ENCODE results near the gene EXOC8. TPM values are rescaled to one million over a fixed set of nuclear protein-coding genes. Genes with fewer than 3 reads are reported as not detected.

Gene EXOC8
- total and polyA plus RNA-seq, 9 of the 15 experiments (the other 6 are each of a cell fraction or from before 2014, with no cell fraction given), result 2.1 to 13.6 (median 7.2) TPM

GRCh38 chr1:231354330-231355020 lies 16.8 kb upstream of the EXOC8 start:
- 17% methylated on average over 5 of the region's 5 CpGs for WGBS (ENCODE audit: insufficient coverage, low coverage, missing lambda C conversion rate)
- POLR2A ChIA-PET, result interaction anchor here (0.9 to 1.3 kb wide), 5 partner anchors 12 to 246 kb away, joined by 3 to 4 read pairs (median 4); partner anchors contain the start of genes EXOC8 and SPRTN
- peak; percentile 37; the same call in 1 of the 2 replicates for TF ChIP-seq FOSL1 (tag; conservative IDR thresholded peaks at IDR 0.05)
- TF ChIP-seq CBFA2T3 (IDR thresholded peaks at IDR 0.05), result peak; percentile 10; the same call in 1 of the 2 replicates
- TF ChIP-seq C11orf30 (IDR thresholded peaks at IDR 0.05; ENCODE audit: low read depth), result peak; percentile 89
- TF ChIP-seq ZNF592 (IDR thresholded peaks at IDR 0.05), result no peak; the same call in 1 of the 2 replicates
- 0 out of 4 replicates have a peak, but pooled peaks of 1 of the 2 experiments have one; percentile 19 for TF ChIP-seq TRIM24 (IDR thresholded peaks at IDR 0.05)
- TF ChIP-seq NFE2 (IDR thresholded peaks at IDR 0.05; ENCODE audit: low read depth), result peak; percentile 94
- no peak for TF ChIP-seq PREB (CRISPR knock-in tag; IDR thresholded peaks at IDR 0.05)
- peak; percentile 93 for TF ChIP-seq NFE2L1 (tag; IDR thresholded peaks at IDR 0.05; ENCODE audit: borderline replicate concordance, low read depth)
- 0 out of 2 replicates have a peak, but pooled peaks have one; percentile 58 for TF ChIP-seq ARID1B (IDR thresholded peaks at IDR 0.05)
- 0 out of 2 replicates have a peak, but pooled peaks have one; percentile 4 for TF ChIP-seq TAL1 (IDR thresholded peaks at IDR 0.05)
- peak; percentile 88 for TF ChIP-seq MAFK (IDR thresholded peaks at IDR 0.05; ENCODE audit: low read length)
- no peak for TF ChIP-seq TAF9B (IDR thresholded peaks at IDR 0.05; ENCODE audit: partially characterized antibody)

More at GRCh38 chr1:231354330-231355020, 16.8 kb upstream of the EXOC8 start:
- no TSS peak for BruUV-seq (replicated peaks)
- no peaks in the 10 kb centered on the region for H3K9me3 ChIP-seq (replicated peaks; ENCODE audit: control insufficient read depth, insufficient read depth, low read depth, low read length)
- H3K79me2 ChIP-seq (ENCODE audit: control insufficient read depth, insufficient read depth, low read length), result no peaks in the 10 kb centered on the region; the same call in 2 of the 3 replicates
- H3K27me3 ChIP-seq (ENCODE audit: control insufficient read depth in 2 of 2, insufficient read depth in 2 of 2, low read length in 2 of 2), result no peaks in the 10 kb centered on the region
- FAIRE-seq (peak; percentile 42), ATAC-seq (peak; percentile 60), DNase-seq (ENCODE audit: extremely low read depth in 1 of 4, low spot score in 3 of 4) (peak; percentile 29 to 52 (median 46))
- H3K4me1 ChIP-seq (replicated peaks in 1 of 2; ENCODE audit: control insufficient read depth in 2 of 2, insufficient read depth in 2 of 2, low read length in 2 of 2), result peaks cover 0 to 21% of the 10 kb centered on the region in 2 experiments; a peak in 3 of 5 replicates
- peak overlapping the region in 1 of 2 experiments; percentile 5; a peak in 1 of 4 replicates for H3K9ac ChIP-seq (ENCODE audit: insufficient read depth in 1 of 2, low read depth in 2 of 2, low read length in 2 of 2)
- H3K27ac ChIP-seq (ENCODE audit: extremely low read depth, low read depth, low read length), result peak overlapping the region; percentile 51; the same call in 1 of the 3 replicates
- H3K4me3 ChIP-seq, result no peak overlapping the region
- intact Hi-C loops (cut with micrococcal nuclease) (loop anchor here (5.0 kb wide), 1 partner anchor 138 kb away; no protein-coding TSS in a partner anchor), in situ Hi-C loops (cut with MboI) (no loop called here)
- H3K4me2 ChIP-seq (ENCODE audit: insufficient read depth, low read length), result no peak overlapping the region; the same call in 1 of the 2 replicates
- CTCF ChIA-PET (ENCODE audit: low intra/inter-chr PET ratio), result interaction anchor here (0.7 to 1.2 kb wide), 2 partner anchors 236 to 249 kb away, joined by 3 read pairs; no protein-coding TSS in a partner anchor
- no peaks in the 10 kb centered on the region for H3K9me1 ChIP-seq (ENCODE audit: control insufficient read depth, insufficient read depth, low read length)
- H2AFZ ChIP-seq (ENCODE audit: low read depth, low read length), result no peak overlapping the region; the same call in 1 of the 2 replicates
- 0 out of 2 replicates have a peak, but pooled peaks cover 3% of the 10 kb centered on the region for H4K20me1 ChIP-seq (replicated peaks; ENCODE audit: control insufficient read depth, insufficient read depth, low read length)
- H3K36me3 ChIP-seq (ENCODE audit: control insufficient read depth, insufficient read depth, low read length), result peaks cover 48% of the 10 kb centered on the region
